ENCODE measurements around the gene ATG2B. TPM values are rescaled to one million over a fixed set of nuclear protein-coding genes. Genes with fewer than 3 reads are reported as not detected.

ATG2B gene
- total RNA-seq, 1 donor from 2014 or later = 26.2 TPM

DNA sequence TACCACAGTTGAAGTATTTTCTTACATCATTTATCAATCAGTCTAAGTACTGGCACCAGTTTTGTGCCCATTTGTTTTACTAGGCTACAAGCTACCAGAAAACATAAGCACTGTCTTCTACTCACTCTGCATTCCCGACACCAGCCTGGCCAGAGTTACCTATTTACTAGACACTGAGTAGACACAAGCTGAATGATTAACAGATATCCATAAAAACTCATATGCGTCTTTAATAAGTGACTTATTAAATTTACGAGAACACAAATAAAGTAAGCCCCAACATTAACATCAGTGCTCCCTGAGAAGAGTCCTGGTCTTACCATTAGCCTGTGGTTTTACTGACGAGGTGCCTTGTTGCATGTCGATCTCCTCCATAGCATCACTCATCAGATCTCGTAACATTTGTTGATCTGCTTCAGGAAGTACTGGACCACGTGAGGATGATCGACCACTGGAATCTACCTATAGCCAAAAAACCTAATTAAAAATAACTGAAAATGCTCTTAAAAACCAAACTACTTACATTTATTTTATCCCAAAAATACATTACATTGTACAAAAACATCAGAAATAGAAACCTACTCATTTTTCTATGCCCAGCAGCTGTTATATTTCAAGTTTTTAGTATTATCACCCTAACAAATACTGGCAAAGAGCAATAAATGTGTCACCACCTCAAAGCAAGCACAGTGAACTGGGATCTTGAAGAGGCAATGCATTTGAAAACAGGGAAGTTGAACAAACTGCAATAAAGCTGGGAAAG is 53.8 kb downstream of the ATG2B start:
- DNase-seq (ENCODE audit: low spot score) = no peak

GRCh38 chr14:96307434-96307833 is 55.7 kb downstream of the ATG2B start:
- DNase-seq (ENCODE audit: low spot score) = no peak

- DNase-seq (ENCODE audit: low spot score) = no peak
Observed at GRCh38 chr14:96304956-96305355, 58.2 kb downstream of the ATG2B start.

GRCh38 chr14:96303981-96304380 is 59.2 kb downstream of the ATG2B start:
- DNase-seq (ENCODE audit: low spot score) = no peak

DNA sequence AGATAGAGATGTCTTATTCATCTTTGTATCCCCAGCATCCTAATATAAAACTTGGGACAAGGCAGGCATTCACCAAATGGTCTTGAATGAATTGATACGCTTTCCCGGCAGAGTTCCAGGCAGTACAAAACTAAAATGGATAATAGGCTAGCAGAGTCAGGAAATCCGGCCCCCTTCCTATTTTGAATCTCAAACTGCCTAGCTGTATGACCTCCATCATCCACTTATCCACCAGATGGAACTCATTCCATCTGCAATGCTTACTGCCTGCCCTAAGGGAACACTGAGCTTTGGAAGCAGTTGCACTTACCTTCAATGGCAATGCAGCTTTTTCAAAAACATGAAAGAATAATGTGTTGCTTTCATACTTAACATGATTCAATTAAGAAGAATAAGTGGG is 63.7 kb downstream of the ATG2B start:
- no peak for DNase-seq (ENCODE audit: low spot score)

GRCh38 chr14:96297997-96298515 is 65.1 kb downstream of the ATG2B start:
- no peak for DNase-seq (ENCODE audit: low spot score)

- peak; percentile 17 for DNase-seq (ENCODE audit: low spot score)
Observed at GRCh38 chr14:96297000-96297399, 66.1 kb downstream of the ATG2B start.

- no peak for DNase-seq (ENCODE audit: low spot score)
Observed at GRCh38 chr14:96294246-96294645, 68.9 kb downstream of the ATG2B start.

- DNase-seq (ENCODE audit: low spot score) = no peak
Observed at GRCh38 chr14:96287856-96288255, 75.3 kb downstream of the ATG2B start.

- DNase-seq (ENCODE audit: low spot score) = no peak
Observed at GRCh38 chr14:96286251-96286650, 76.9 kb downstream of the ATG2B start.

DNA sequence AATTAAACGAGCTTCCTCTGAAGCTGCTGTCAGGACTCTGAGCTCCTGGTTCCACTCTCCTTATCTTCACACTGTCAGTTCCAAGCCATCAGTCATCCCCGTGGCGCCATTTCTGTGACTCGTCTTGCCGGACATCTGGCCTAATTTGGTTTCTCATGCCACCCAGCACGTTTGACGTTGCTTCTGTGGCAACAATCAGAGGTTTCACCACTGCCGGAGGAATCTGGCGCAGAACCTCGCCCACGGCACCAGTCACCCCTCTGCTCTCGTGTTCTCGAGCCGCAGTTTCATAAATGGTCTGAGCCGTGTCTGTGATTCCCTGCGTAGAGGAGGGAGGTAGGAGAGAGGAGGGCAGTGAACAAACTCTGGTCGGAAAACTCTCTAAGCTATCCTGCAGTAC is 77.5 kb downstream of the ATG2B start:
- DNase-seq (ENCODE audit: low spot score) = peak; percentile 65

- no peak for DNase-seq (ENCODE audit: low spot score)
Observed at GRCh38 chr14:96284430-96284829, 78.7 kb downstream of the ATG2B start.

DNA sequence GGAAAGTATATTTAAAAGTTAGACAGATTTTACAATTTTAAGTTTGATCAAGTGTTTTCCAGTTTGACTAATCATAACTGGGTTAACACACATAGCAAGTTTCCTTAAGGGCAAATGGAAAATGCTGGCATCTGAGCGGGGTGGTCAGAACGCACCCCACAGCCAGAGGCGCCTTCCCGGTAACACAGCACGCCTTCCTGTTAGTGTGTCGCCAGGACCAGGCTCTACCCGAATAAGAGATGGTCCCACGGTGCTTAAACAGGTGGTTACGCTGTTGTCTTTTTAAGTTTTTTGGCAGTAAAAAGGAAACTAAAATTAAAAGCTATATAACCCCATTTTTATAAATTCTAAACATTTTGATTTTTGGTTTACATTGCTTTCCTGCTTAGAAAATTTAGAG is 79.1 kb downstream of the ATG2B start:
- no peak for DNase-seq (ENCODE audit: low spot score)

DNA sequence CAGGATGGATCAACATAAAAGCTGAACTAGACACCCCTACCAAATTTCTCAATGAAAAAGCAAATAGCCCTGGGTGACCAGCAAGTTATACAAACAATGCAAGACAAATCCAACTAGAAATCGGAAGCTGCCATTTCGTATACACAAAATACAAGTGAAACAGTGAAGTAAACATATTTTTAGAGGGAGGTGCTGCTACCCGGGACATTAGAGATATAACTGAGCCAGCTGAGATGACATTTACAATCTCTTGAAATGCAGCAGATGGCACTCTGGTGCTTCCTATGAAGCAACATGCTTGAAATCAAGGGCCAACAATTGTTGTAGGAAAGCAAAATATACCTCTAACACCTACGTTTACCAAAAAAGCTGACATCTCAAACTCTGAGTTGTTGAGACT is 81.7 kb downstream of the ATG2B start:
- DNase-seq (ENCODE audit: low spot score) = peak; percentile 57

DNA sequence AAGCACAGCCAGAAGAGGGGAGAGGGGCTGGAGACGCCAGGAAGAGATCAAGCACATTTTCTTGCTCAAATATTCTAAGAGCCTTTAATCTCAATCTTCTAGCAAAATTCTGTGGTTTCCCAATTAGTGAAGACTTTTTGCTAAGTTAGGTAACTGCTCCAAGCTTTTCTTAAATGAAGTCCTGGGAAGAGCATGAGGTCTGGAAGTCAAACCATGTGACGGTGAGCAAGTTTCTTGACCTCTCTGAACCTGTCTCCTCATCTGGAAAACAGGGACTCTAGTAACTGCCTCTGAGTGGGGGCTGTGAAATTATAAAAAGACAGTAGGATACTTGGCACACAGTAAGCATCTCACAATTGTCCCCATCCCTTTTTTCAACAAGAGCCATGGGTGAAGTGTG is 83.0 kb downstream of the ATG2B start:
- no peak for DNase-seq (ENCODE audit: low spot score)

GRCh38 chr14:96279564-96279963 is 83.6 kb downstream of the ATG2B start:
- DNase-seq (ENCODE audit: low spot score) = peak; percentile 46

GRCh38 chr14:96277890-96278289 is 85.3 kb downstream of the ATG2B start:
- DNase-seq (ENCODE audit: low spot score) = no peak

DNA sequence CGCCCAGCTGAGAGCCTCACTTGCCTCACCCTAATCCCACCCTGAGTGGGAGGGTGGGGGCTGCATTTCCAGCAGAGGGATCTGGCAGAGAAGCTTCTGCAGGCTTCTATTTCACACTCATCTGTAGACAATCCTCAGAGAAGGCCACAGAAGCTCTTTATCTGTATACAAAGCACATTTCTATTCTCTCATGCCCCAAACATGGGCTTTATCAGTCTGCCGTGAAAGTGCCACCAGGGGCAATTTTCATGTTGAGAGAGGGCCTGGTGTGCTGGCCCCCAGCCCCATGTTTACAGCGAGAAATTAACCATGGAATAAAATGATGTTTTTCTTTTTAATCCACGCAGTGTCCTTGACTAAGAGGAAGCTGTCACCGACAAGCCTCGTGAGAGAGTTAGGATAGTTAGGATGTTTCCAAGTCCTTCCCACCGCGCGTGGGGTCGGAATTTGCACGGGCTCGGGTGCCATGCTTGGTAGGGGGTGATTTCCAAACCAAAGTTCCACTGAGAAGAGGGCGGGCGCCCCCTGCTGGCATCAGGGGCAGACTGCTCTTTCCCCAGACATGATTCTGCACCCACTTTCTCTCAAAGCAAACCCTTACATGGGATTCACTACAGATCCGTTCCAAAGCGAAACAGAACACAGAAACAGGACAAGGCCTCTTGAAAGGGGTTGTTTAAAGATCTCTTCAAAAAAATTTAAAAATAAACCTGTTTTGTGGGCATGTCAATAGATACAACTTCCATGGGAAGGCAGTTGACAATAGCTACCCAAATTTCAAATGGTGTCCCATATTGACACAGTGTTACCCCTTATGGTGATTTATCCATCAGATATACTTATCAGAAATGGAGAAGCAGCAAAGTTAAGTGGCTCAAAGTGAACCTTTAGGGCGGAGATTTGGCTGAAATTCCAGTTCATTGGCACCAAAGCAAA is 87.7 kb downstream of the ATG2B start:
- DNase-seq (ENCODE audit: low spot score) = peak; percentile 81

- peak; percentile 83 for DNase-seq (ENCODE audit: low spot score)
Observed at GRCh38 chr14:96274543-96274942, 88.6 kb downstream of the ATG2B start.

DNA sequence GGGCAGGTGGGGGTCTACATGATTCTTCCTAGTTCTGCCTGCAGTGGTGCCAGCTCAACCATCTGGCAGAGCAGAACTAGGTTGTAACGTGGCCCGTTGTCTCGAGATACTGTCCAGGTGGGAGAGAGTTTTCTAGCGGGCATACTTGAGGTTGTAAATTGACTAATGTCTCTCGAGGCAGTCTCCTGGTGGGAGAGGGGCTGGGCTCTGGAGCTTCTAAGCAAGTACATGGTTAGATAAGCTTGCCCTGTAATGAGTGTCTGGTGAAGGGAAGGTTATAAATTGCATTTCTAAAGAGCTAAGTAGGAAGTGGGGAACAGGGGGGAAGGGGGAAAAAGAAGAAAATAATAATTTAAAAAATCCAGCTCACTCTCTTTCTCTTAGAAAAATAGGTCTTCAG is 89.0 kb downstream of the ATG2B start:
- DNase-seq (ENCODE audit: low spot score) = no peak

DNA sequence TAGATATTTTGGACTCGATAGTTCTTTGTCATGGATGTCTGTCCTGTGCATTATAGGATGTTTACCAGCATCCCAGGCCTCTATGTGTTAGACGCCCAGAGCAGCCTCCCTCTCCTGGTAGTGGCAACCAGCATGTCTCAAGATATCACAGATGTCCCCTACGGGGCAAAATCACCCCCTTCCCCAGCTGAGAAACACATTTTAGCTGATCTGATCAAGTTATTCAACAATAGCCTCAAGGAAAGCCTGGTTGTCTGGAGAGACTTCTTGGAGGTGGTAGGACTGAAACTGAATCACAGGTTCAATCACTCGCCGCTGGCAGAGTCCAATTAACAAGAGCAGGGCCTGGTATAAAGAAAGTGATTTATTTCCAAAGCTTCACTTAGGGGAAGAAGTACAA is 89.5 kb downstream of the ATG2B start:
- DNase-seq (ENCODE audit: low spot score) = no peak

GRCh38 chr14:96272777-96273473 is 90.2 kb downstream of the ATG2B start:
- DNase-seq (ENCODE audit: low spot score) = peak; percentile 70
